Keratinocyte (primary cell): ENCODE results near the gene SZT2.

Experiments
- EZH2 ChIP-seq: IDR thresholded peaks from one replicate; pipeline ENCODE4 v1.6.1; 2012; ENCODE audit warnings: inconsistent platforms, mild to moderate bottlenecking, low read length, moderate library complexity
- TF ChIP-seq, protein P1 (sequence below), 3 experiments: IDR thresholded peaks in 1 of 3; conservative IDR thresholded peaks in 1 of 3; optimal IDR thresholded peaks in 1 of 3; 2 replicates in 2 of 3; 3 replicates in 1 of 3; pipeline versions ENCODE3 to v1.5.1; 2011; ENCODE audit warnings: low read length in 3 of 3, mild to moderate bottlenecking in 3 of 3, moderate library complexity in 2 of 3, control low read depth in 1 of 3, inconsistent platforms in 1 of 3; ENCODE audit not compliant: insufficient read depth in 2 of 3; ENCODE audit errors: extremely low read depth in 1 of 3

DNA sequence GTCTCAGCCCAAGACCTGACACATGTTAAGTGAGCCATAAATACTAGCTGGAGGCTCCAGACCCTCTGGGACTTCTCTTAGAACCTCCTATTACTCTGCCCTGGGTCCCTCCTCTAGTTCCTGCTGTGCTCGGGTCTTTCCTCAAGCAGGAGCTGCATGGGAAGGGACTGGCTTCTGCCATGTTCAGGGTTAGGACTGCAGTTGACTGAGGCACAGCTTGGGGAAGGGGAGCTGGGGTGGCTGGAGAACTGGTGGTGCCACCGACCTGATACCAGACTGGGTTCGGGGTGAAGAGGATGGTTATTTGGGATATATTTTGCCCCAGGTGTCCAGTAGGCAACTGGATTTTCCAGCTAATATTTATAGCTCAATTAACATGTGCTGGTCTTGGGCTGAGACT is 48.3 kb downstream of the SZT2 start:
- TF ChIP-seq, protein P1, sequence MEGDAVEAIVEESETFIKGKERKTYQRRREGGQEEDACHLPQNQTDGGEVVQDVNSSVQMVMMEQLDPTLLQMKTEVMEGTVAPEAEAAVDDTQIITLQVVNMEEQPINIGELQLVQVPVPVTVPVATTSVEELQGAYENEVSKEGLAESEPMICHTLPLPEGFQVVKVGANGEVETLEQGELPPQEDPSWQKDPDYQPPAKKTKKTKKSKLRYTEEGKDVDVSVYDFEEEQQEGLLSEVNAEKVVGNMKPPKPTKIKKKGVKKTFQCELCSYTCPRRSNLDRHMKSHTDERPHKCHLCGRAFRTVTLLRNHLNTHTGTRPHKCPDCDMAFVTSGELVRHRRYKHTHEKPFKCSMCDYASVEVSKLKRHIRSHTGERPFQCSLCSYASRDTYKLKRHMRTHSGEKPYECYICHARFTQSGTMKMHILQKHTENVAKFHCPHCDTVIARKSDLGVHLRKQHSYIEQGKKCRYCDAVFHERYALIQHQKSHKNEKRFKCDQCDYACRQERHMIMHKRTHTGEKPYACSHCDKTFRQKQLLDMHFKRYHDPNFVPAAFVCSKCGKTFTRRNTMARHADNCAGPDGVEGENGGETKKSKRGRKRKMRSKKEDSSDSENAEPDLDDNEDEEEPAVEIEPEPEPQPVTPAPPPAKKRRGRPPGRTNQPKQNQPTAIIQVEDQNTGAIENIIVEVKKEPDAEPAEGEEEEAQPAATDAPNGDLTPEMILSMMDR (optimal IDR thresholded peaks at IDR 0.05 in 1 of 3, IDR thresholded peaks at IDR 0.05 in 1 of 3, conservative IDR thresholded peaks at IDR 0.05 in 1 of 3; ENCODE audit: extremely low read depth in 1 of 3, insufficient read depth in 2 of 3, low read length in 3 of 3) = no peak
- no peak for TF ChIP-seq EZH2
